Measurements from ENCODE around the gene DUXB.

- no peak for TF ChIP-seq EZH2phosphoT487 (IDR thresholded peaks at IDR 0.05; ENCODE audit: insufficient read depth, low read depth)
- TF ChIP-seq EZH2 (IDR thresholded peaks at IDR 0.05; ENCODE audit: insufficient read depth, poor library complexity, severe bottlenecking), result no peak
Measured at GRCh38 chr16:75726390-75726789, 25.1 kb upstream of the DUXB start, which contains the start of gene CPHXL.

Measured in GM23248 (cell line).